Activated T-helper 2 cell treated with anti-CD3 and anti-CD28 coated beads, Interferon-gamma antibody, Interleukin-2, Interleukin-4, amounts not matched to agents 10 μg/mL and 5 μg/mL and 100 μg/mL, durations not matched to agents 14 hours and 24 hours and 36 hours (primary cell): Measurements from ENCODE around the gene PARD3. TPM values are rescaled to one million over a fixed set of nuclear protein-coding genes. Genes with fewer than 3 reads are reported as not detected.
"Not testable (repeated sequence)": the region's sequence is repeated elsewhere in the genome, so short reads cannot be mapped to it uniquely, and the experiment has no call there.

Source experiments
- DNase-seq: peaks from one replicate; pipeline ENCODE4 v3.0.0; 2021; ENCODE audit warnings: low spot score
- H3K27ac Mint-ChIP-seq: one replicate; pipeline ENCODE4 v1.8.0; 2021; ENCODE audit warnings: mixed read lengths
- H3K27me3 Mint-ChIP-seq: one replicate; pipeline ENCODE4 v1.8.0; 2021; ENCODE audit warnings: low read depth, mixed read lengths
- H3K36me3 Mint-ChIP-seq: one replicate; pipeline ENCODE4 v1.8.0; 2021; ENCODE audit warnings: low read depth, mixed read lengths
- H3K4me1 Mint-ChIP-seq: one replicate; pipeline ENCODE4 v1.8.0; 2021; ENCODE audit warnings: low read depth, mixed read lengths
- H3K4me3 Mint-ChIP-seq: one replicate; pipeline ENCODE4 v1.8.0; 2021; ENCODE audit warnings: low read depth, mild to moderate bottlenecking, moderate library complexity, mixed read lengths
- H3K9me3 Mint-ChIP-seq: one replicate; pipeline ENCODE4 v1.8.0; 2021; ENCODE audit warnings: mixed read lengths
- intact Hi-C: fragments of 100-400 bp; cut with micrococcal nuclease; formaldehyde crosslinking; loops from one replicate; pipeline ENCODE4 v1.15.1; 2023
- total RNA-seq: library from RNA; stranded (reverse); gene quantifications from 2 replicates; pipeline ENCODE4 v1.2.3, GENCODE V29; 2022

PARD3 gene
- total RNA-seq, 1 donor from 2014 or later = 1.4 TPM

- H3K27me3 Mint-ChIP-seq = no peaks in the 10 kb centered on the region
- H3K36me3 Mint-ChIP-seq = no peaks in the 10 kb centered on the region
- no peak overlapping the region for H3K4me3 Mint-ChIP-seq
- H3K27ac Mint-ChIP-seq = no peak overlapping the region
- no peaks in the 10 kb centered on the region for H3K4me1 Mint-ChIP-seq
- DNase-seq = no peak
- intact Hi-C loops = no loop called here
- H3K9me3 Mint-ChIP-seq = no peaks in the 10 kb centered on the region
Observed at GRCh38 chr10:34397324-34397723, 417.8 kb downstream of the PARD3 start.

- no peaks in the 10 kb centered on the region for H3K4me1 Mint-ChIP-seq
- H3K27me3 Mint-ChIP-seq = no peaks in the 10 kb centered on the region
- H3K9me3 Mint-ChIP-seq = no peaks in the 10 kb centered on the region
- intact Hi-C loops = no loop called here
- no peaks in the 10 kb centered on the region for H3K36me3 Mint-ChIP-seq
- no peak for DNase-seq
- no peak overlapping the region for H3K27ac Mint-ChIP-seq
- H3K4me3 Mint-ChIP-seq = no peak overlapping the region
Observed at GRCh38 chr10:34396663-34397062, 418.4 kb downstream of the PARD3 start.

GRCh38 chr10:34392641-34393170, 422.4 kb downstream of the PARD3 start:
- no peak for DNase-seq
- Mint-ChIP-seq H3K4me3 (no peak overlapping the region), H3K27ac (no peak overlapping the region), H3K27me3 (no peaks in the 10 kb centered on the region), H3K9me3 (no peaks in the 10 kb centered on the region), H3K4me1 (no peaks in the 10 kb centered on the region), H3K36me3 (no peaks in the 10 kb centered on the region)
- intact Hi-C loops = no loop called here

- H3K9me3 Mint-ChIP-seq, intact Hi-C loops, H3K4me1 Mint-ChIP-seq, H3K4me3 Mint-ChIP-seq, H3K27ac Mint-ChIP-seq, DNase-seq, H3K36me3 Mint-ChIP-seq, H3K27me3 Mint-ChIP-seq: not testable (repeated sequence)
Observed at GRCh38 chr10:34391168-34391567, 423.9 kb downstream of the PARD3 start.

GRCh38 chr10:34389801-34390200, 425.3 kb downstream of the PARD3 start:
- Mint-ChIP-seq H3K27me3 (no peaks in the 10 kb centered on the region), H3K27ac (no peak overlapping the region), H3K36me3 (no peaks in the 10 kb centered on the region), H3K9me3 (no peaks in the 10 kb centered on the region), H3K4me1 (no peaks in the 10 kb centered on the region), H3K4me3 (no peak overlapping the region)
- no peak for DNase-seq
- intact Hi-C loops = no loop called here

GRCh38 chr10:34386921-34387320, 428.2 kb downstream of the PARD3 start:
- Mint-ChIP-seq H3K36me3 (no peaks in the 10 kb centered on the region), H3K9me3 (no peaks in the 10 kb centered on the region), H3K27me3 (no peaks in the 10 kb centered on the region), H3K27ac (no peak overlapping the region), H3K4me3 (no peak overlapping the region), H3K4me1 (no peaks in the 10 kb centered on the region)
- intact Hi-C loops = no loop called here
- DNase-seq = no peak

GRCh38 chr10:34384372-34384771, 430.7 kb downstream of the PARD3 start:
- Mint-ChIP-seq H3K27me3 (no peaks in the 10 kb centered on the region), H3K9me3 (no peaks in the 10 kb centered on the region), H3K4me1 (no peaks in the 10 kb centered on the region), H3K4me3 (no peak overlapping the region), H3K36me3 (no peaks in the 10 kb centered on the region), H3K27ac (no peak overlapping the region)
- no peak for DNase-seq
- intact Hi-C loops = no loop called here

- H3K4me3 Mint-ChIP-seq = no peak overlapping the region
- H3K27ac Mint-ChIP-seq = no peak overlapping the region
- intact Hi-C loops = no loop called here
- no peak for DNase-seq
- no peaks in the 10 kb centered on the region for H3K27me3 Mint-ChIP-seq
- no peaks in the 10 kb centered on the region for H3K4me1 Mint-ChIP-seq
- H3K36me3 Mint-ChIP-seq = no peaks in the 10 kb centered on the region
- no peaks in the 10 kb centered on the region for H3K9me3 Mint-ChIP-seq
Observed at GRCh38 chr10:34382626-34383025, 432.5 kb downstream of the PARD3 start.

GRCh38 chr10:34380856-34381255, 434.2 kb downstream of the PARD3 start:
- no peaks in the 10 kb centered on the region for H3K9me3 Mint-ChIP-seq
- intact Hi-C loops = no loop called here
- H3K4me1 Mint-ChIP-seq = no peaks in the 10 kb centered on the region
- no peak for DNase-seq
- H3K36me3 Mint-ChIP-seq = no peaks in the 10 kb centered on the region
- H3K4me3 Mint-ChIP-seq = no peak overlapping the region
- no peak overlapping the region for H3K27ac Mint-ChIP-seq
- no peaks in the 10 kb centered on the region for H3K27me3 Mint-ChIP-seq

GRCh38 chr10:34378297-34378696, 436.8 kb downstream of the PARD3 start:
- no peaks in the 10 kb centered on the region for H3K9me3 Mint-ChIP-seq
- no peak for DNase-seq
- no peaks in the 10 kb centered on the region for H3K36me3 Mint-ChIP-seq
- H3K27ac Mint-ChIP-seq = no peak overlapping the region
- no peaks in the 10 kb centered on the region for H3K27me3 Mint-ChIP-seq
- peaks cover 8% of the 10 kb centered on the region for H3K4me1 Mint-ChIP-seq
- intact Hi-C loops = no loop called here
- no peak overlapping the region for H3K4me3 Mint-ChIP-seq

GRCh38 chr10:34377833-34378232, 437.3 kb downstream of the PARD3 start:
- intact Hi-C loops = no loop called here
- H3K27me3 Mint-ChIP-seq = no peaks in the 10 kb centered on the region
- no peaks in the 10 kb centered on the region for H3K9me3 Mint-ChIP-seq
- peaks cover 8% of the 10 kb centered on the region for H3K4me1 Mint-ChIP-seq
- DNase-seq = no peak
- H3K4me3 Mint-ChIP-seq = no peak overlapping the region
- H3K36me3 Mint-ChIP-seq = no peaks in the 10 kb centered on the region
- H3K27ac Mint-ChIP-seq = no peak overlapping the region

- Mint-ChIP-seq H3K4me3 (no peak overlapping the region), H3K27ac (peak overlapping the region; percentile 1), H3K4me1 (peaks cover 8% of the 10 kb centered on the region), H3K9me3 (no peaks in the 10 kb centered on the region), H3K36me3 (no peaks in the 10 kb centered on the region), H3K27me3 (no peaks in the 10 kb centered on the region)
- intact Hi-C loops = no loop called here
- no peak for DNase-seq
Observed at GRCh38 chr10:34374356-34375045, 440.6 kb downstream of the PARD3 start.

- intact Hi-C loops = no loop called here
- peaks cover 8% of the 10 kb centered on the region for H3K4me1 Mint-ChIP-seq
- DNase-seq = no peak
- no peaks in the 10 kb centered on the region for H3K9me3 Mint-ChIP-seq
- no peaks in the 10 kb centered on the region for H3K27me3 Mint-ChIP-seq
- no peaks in the 10 kb centered on the region for H3K36me3 Mint-ChIP-seq
- no peak overlapping the region for H3K4me3 Mint-ChIP-seq
- no peak overlapping the region for H3K27ac Mint-ChIP-seq
Observed at GRCh38 chr10:34373211-34373610, 441.9 kb downstream of the PARD3 start.

GRCh38 chr10:34372509-34372908, 442.6 kb downstream of the PARD3 start:
- intact Hi-C loops = no loop called here
- Mint-ChIP-seq H3K9me3 (no peaks in the 10 kb centered on the region), H3K4me1 (peaks cover 8% of the 10 kb centered on the region), H3K27me3 (no peaks in the 10 kb centered on the region), H3K36me3 (no peaks in the 10 kb centered on the region), H3K4me3 (no peak overlapping the region), H3K27ac (no peak overlapping the region)
- no peak for DNase-seq
